GM18909 (cell line): ENCODE measurements around the gene GNB2.
"Not testable (repeated sequence)": the region's sequence is repeated elsewhere in the genome, so short reads cannot be mapped to it uniquely, and the experiment has no call there.

Experiments
- ATAC-seq: cut with Tn5 transposase; IDR thresholded peaks from one replicate; pipeline ENCODE4 v1.9.1; 2021; ENCODE audit warnings: mild to moderate bottlenecking; ENCODE audit not compliant: unreplicated experiment, poor library complexity

GNB2 gene

DNA sequence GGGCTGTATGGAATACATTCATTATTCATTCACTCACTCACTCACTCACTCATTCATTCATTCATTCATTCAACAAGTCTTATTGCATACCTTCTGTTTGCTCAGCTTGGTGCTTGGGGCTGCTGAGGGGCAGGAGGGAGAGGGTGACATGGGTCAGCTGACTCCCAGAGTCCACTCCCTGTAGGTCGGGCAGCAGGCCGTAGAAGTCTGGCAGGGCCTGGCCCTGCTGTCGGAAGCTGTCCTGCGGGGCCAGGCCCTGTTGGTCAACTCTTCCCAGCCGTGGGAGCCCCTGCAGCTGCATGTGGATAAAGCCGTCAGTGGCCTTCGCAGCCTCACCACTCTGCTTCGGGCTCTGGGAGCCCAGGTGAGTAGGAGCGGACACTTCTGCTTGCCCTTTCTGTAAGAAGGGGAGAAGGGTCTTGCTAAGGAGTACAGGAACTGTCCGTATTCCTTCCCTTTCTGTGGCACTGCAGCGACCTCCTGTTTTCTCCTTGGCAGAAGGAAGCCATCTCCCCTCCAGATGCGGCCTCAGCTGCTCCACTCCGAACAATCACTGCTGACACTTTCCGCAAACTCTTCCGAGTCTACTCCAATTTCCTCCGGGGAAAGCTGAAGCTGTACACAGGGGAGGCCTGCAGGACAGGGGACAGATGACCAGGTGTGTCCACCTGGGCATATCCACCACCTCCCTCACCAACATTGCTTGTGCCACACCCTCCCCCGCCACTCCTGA lies 49.1 kb downstream of the GNB2 start:
- no peak for ATAC-seq

DNA sequence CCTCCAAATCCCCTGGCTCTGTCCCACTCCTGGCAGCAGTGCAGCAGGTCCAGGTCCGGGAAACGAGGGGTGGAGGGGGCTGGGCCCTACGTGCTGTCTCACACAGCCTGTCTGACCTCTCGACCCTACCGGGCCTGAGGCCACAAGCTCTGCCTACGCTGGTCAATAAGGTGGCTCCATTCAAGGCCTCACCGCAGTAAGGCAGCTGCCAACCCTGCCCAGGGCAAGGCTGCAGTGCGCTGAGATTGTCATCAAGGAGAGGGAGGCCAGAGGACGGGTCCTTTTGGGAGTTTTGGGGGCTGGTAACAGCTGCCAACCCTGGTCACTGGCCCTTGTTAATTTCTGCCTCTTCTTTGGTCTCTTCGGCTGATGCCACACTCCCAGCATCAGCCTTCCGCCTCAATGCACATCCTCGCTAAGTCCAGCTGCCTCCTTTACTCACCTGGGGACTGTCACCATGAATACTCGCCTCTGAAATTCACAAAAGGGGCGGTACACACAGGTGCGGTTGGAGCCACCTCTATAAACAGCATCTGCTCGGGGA lies 50.3 kb downstream of the GNB2 start:
- ATAC-seq: no peak

DNA sequence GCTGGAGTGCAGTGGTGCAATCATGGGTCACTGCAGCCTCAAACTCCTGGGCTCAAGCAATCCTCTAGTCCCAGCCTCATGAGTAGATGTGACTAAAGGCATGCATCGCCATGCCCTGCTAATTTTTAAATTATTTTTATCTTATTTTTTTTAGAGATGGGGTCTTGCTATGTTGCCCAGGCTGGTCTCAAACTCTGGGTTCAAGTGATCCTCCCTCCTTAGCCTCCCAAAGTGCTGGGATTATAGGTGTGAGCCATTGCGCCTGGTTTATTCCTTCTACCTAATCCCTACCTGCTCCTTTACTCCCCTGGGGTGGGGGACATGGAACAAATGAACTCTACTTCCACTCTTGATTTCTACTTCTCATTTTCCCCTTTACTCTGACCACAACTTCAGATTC lies 50.8 kb downstream of the GNB2 start:
- ATAC-seq: not testable (repeated sequence)

DNA sequence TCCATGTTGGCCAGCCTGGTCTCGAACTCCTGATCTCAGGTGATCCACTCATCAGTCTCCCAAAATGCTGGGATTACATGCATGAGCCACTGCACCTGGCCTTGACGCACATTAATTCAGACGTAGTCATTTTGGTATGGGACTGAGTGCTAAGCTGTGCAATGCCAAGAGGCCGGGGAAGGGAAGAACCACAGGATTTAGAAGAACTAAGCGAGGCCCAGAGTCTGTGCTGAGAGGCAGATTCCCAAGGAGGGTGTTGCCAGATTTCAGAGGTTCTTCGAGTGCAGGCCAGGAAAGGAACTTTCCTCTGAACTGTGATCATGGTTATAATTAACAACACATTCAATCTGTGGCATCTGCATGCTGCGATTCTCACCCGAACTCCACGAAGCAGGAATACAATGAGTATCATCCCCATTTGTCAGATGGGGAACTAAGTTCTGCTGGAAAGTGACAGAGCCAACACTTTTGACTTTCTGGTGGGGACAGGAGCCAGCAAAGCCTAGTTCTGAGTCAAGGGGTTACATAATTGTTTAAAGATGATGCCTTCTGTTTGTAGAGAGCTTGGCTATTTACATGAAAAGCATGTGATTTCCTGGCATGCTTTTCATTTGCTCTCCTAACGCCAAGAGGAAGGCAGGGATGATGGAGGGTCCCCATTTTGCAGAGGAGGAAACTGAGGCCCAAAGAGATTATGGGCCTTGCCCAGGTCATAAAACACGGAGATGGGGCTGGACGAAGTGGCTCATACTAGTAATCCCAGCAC lies 53.6 kb downstream of the GNB2 start:
- no peak for ATAC-seq

DNA sequence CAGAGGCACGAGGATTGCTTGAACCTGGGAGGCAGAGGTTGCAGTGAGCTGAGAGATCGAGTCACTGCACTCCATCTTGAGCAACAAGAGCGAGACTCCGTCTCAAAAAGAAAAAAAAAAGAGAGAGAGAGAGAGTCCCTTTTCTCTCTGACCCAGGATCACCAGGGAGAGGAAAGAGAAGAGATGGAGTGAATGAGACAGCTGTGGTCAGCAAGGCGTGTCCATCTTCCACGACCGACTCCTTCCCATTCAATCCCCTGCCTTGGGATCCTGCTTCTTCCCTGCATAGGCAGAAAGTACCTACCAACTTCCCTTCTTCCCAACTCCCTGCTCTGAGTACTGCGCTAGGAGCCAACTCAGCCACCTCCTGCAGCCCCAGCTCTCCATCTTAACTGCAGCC lies 54.7 kb downstream of the GNB2 start:
- ATAC-seq: no peak
